ENCODE data around the gene CDH19.

Gene CDH19

GRCh38 chr18:66603941-66604627 is at the start of gene CDH19:
Gene CDH19 (minus strand): TSS chr18:66604090. CDS start chr18:66572204, 31,886 bp downstream.
- H3K4me3 ChIP-seq (ENCODE audit: control insufficient read depth, low read depth, low read length): no peak within 1 kb of the TSS
- TF ChIP-seq CTCF (conservative IDR thresholded peaks at IDR 0.05; ENCODE audit: control insufficient read depth, insufficient read depth, low read depth, low read length): no peak
- no peak for DNase-seq (ENCODE audit: low read depth)

GRCh38 chr18:66647671-66648070 is 43.8 kb upstream of the CDH19 start:
- DNase-seq (ENCODE audit: low read depth): no peak
- no peak for TF ChIP-seq CTCF (conservative IDR thresholded peaks at IDR 0.05; ENCODE audit: control insufficient read depth, insufficient read depth, low read depth, low read length)
- H3K4me3 ChIP-seq (ENCODE audit: control insufficient read depth, low read depth, low read length): no peak overlapping the region

- TF ChIP-seq CTCF (conservative IDR thresholded peaks at IDR 0.05; ENCODE audit: control insufficient read depth, insufficient read depth, low read depth, low read length): no peak
- DNase-seq (ENCODE audit: low read depth): peak; percentile 19
- no peak overlapping the region for H3K4me3 ChIP-seq (ENCODE audit: control insufficient read depth, low read depth, low read length)
Observed at GRCh38 chr18:66646609-66647008, 42.7 kb upstream of the CDH19 start.

- TF ChIP-seq CTCF (conservative IDR thresholded peaks at IDR 0.05; ENCODE audit: control insufficient read depth, insufficient read depth, low read depth, low read length): no peak
- DNase-seq (ENCODE audit: low read depth): no peak
- H3K4me3 ChIP-seq (ENCODE audit: control insufficient read depth, low read depth, low read length): no peak overlapping the region
Observed at GRCh38 chr18:66645983-66646382, 42.1 kb upstream of the CDH19 start.

GRCh38 chr18:66641056-66641455 is 37.2 kb upstream of the CDH19 start:
- DNase-seq (ENCODE audit: low read depth): no peak
- no peak overlapping the region for H3K4me3 ChIP-seq (ENCODE audit: control insufficient read depth, low read depth, low read length)
- no peak for TF ChIP-seq CTCF (conservative IDR thresholded peaks at IDR 0.05; ENCODE audit: control insufficient read depth, insufficient read depth, low read depth, low read length)

GRCh38 chr18:66640431-66640830 is 36.5 kb upstream of the CDH19 start:
- no peak for TF ChIP-seq CTCF (conservative IDR thresholded peaks at IDR 0.05; ENCODE audit: control insufficient read depth, insufficient read depth, low read depth, low read length)
- H3K4me3 ChIP-seq (ENCODE audit: control insufficient read depth, low read depth, low read length): no peak overlapping the region
- DNase-seq (ENCODE audit: low read depth): peak; percentile 13
